Measurements from ENCODE around the gene ELAVL3. TPM values are rescaled to one million over a fixed set of nuclear protein-coding genes. Genes with fewer than 3 reads are reported as not detected.
"Not testable (repeated sequence)": the region's sequence is repeated elsewhere in the genome, so short reads cannot be mapped to it uniquely, and the experiment has no call there.

The ELAVL3 gene
- total RNA-seq, 4 donors from 2014 or later: not detected

DNA sequence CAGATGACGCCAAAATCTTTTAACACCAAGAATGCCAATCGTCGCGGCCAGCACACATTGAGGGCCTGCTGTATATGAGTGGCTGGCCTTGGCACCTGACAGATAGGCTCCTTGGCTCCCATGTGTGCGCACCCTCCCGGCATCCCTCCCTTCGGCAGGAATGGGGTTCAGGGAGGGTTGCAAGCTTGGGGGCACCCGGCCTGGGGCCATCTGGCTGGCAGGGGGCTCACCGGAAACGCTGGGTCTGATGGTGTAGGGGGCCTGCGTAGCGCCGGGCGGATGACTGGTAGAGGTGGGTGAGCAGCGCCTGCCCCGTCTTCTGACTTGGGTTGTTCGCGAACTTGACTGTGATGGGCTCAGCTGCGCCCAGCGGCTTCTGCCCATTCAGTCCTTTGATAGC lies 23.0 kb downstream of the ELAVL3 start:
- H3K36me3 ChIP-seq: no peaks in the 10 kb centered on the region
- peaks cover 0 to 3% (median 0%) of the 10 kb centered on the region in 3 donors for H3K4me1 ChIP-seq
- peaks cover 0 to 32% (median 0%) of the 10 kb centered on the region in 4 donors for H3K27me3 ChIP-seq
- H3K27ac ChIP-seq: no peak overlapping the region
- WGBS, 2 donors: 83 to 91% methylated on average over 4 to 6 of the region's 20 CpGs
- intact Hi-C loops (cut with DNase I): no loop called here
- DNase-seq: no peak
- no peak overlapping the region for H3K4me3 ChIP-seq
- TF ChIP-seq POLR2A (IDR thresholded peaks at IDR 0.05): no peak
- TF ChIP-seq, protein P1, sequence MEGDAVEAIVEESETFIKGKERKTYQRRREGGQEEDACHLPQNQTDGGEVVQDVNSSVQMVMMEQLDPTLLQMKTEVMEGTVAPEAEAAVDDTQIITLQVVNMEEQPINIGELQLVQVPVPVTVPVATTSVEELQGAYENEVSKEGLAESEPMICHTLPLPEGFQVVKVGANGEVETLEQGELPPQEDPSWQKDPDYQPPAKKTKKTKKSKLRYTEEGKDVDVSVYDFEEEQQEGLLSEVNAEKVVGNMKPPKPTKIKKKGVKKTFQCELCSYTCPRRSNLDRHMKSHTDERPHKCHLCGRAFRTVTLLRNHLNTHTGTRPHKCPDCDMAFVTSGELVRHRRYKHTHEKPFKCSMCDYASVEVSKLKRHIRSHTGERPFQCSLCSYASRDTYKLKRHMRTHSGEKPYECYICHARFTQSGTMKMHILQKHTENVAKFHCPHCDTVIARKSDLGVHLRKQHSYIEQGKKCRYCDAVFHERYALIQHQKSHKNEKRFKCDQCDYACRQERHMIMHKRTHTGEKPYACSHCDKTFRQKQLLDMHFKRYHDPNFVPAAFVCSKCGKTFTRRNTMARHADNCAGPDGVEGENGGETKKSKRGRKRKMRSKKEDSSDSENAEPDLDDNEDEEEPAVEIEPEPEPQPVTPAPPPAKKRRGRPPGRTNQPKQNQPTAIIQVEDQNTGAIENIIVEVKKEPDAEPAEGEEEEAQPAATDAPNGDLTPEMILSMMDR (IDR thresholded peaks at IDR 0.05): no peak
- H3K9me3 ChIP-seq: no peaks in the 10 kb centered on the region

DNA sequence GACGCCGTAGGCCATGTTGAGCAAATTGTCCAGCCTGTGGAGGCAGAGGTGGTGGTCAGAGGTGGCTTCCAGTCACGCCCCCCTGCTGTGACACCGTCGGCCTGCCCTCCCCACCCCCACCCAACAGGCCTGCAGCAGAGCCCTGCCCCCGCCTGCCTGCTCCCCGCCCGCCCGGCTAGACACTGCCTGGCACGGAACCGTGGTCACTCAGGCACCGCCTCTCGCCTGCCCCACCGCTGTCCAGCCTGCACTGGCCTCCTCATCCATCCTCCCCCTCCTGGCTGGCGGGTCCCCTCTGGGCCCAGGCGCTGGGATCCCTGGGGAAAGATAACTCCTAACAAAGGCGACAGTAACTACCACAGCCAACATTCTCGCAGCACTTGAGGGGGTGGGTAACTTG lies 23.7 kb downstream of the ELAVL3 start:
- Histone ChIP-seq H3K36me3 (no peaks in the 10 kb centered on the region), H3K27me3 (peaks cover 0 to 35% (median 0%) of the 10 kb centered on the region in 4 donors), H3K9me3 (no peaks in the 10 kb centered on the region), H3K27ac (no peak overlapping the region), H3K4me1 (peaks cover 0 to 3% (median 0%) of the 10 kb centered on the region in 3 donors), H3K4me3 (no peak overlapping the region)
- WGBS, 2 donors: 45% methylated on average over 6 of the region's 18 CpGs; no CpG with 5 or more reads in 1 of the 2 donors
- no peak for DNase-seq
- TF ChIP-seq, protein P1 (IDR thresholded peaks at IDR 0.05): no peak
- TF ChIP-seq POLR2A (IDR thresholded peaks at IDR 0.05): no peak
- intact Hi-C loops (cut with DNase I): no loop called here

DNA sequence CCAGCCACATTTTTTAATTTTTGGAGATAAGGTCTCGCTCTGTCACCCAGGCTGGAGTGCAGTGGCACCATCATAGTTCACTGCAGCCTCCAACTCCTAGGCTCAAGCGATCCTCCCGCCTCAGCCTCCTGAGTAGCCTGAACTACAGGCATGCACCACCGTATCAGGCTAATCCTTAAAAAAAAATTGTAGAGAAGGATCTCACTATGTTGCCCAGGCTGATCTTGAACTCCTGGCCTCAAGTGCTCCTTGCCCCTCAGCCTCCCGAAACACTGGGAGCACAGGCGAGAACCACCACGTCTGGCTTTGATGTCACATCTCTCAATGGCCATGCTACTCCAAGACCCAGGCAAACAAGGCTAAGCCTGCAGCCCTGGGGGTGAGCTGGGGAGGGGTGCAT lies 24.2 kb downstream of the ELAVL3 start:
- H3K4me3 ChIP-seq: no peak overlapping the region
- intact Hi-C loops (cut with DNase I): no loop called here
- TF ChIP-seq POLR2A (IDR thresholded peaks at IDR 0.05): no peak
- TF ChIP-seq, protein P1 (IDR thresholded peaks at IDR 0.05): no peak
- no peaks in the 10 kb centered on the region for H3K36me3 ChIP-seq
- H3K4me1 ChIP-seq: peaks cover 0 to 6% (median 2%) of the 10 kb centered on the region in 3 donors
- WGBS, 2 donors: 83 to 100% methylated on average over 3 to 4 of the region's 7 CpGs
- peaks cover 0 to 35% (median 0%) of the 10 kb centered on the region in 4 donors for H3K27me3 ChIP-seq
- no peak for DNase-seq
- no peak overlapping the region for H3K27ac ChIP-seq
- H3K9me3 ChIP-seq: no peaks in the 10 kb centered on the region

DNA sequence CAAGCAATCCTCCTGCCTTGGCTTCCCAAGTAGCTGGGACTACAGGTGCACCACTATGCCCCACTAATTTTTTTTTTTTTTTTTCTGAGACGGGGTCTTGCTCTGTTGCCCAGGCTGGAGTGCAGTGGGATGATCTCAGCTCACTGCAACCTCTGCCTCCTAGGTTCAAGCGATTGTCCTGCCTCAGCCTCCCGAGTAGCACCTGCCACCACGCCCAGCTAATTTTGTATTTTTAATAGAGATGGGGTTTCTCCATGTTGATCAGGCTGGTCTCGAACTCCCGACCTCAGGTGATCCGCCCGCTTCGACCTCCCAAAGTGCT lies 25.7 kb downstream of the ELAVL3 start:
- H3K36me3 ChIP-seq; H3K4me1 ChIP-seq; DNase-seq; intact Hi-C loops (cut with DNase I); H3K27ac ChIP-seq; H3K9me3 ChIP-seq; H3K4me3 ChIP-seq: not testable (repeated sequence)
- H3K27me3 ChIP-seq: peaks cover 0 to 30% (median 0%) of the 10 kb centered on the region in 4 donors
- 70 to 79% methylated on average over 8 to 9 of the region's 9 CpGs for WGBS, 2 donors

DNA sequence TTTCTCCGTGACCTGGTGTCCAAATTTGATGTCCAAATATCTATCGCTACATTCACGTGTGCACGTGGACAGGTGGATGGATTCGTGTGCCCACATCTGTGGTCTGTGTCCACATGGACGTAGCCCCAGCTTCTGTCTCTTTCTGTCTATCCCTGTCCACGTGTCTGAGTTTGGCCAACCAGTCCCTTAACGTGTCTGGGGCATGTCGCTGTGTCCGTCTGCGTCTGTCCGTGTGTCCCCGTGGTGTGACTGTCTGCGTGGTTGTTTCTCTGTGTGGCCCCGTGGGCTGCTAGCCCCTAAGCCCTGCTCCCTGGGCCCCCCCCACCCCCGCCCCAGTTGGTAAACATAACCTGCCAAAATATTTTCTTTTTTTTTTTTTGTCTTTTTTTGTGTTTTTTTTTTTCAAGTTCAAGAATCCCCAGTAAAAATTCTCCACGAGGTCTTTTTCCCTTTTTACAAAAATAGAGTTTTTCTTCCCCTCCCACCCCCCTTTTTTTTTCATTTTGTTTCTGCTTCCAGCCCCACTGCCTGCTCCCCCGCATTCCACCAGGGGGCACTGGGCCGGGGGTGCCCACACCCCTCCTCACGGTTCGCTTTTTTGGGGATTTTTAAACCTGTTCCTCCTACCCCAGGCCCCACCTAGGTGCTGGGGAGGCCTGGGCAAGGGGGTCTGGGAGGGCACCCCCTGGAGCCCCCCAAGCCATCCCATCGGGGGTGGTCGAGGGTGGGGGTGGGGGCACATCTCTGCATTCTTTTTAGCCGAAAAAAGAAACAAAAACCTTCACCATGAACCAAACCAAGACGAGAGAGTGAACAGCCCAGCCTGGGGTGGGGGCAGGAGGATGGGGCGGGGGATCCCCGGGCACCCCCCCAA lies 27.1 kb downstream of the ELAVL3 start:
- Histone ChIP-seq H3K27me3 (peaks cover 0 to 23% (median 0%) of the 10 kb centered on the region in 4 donors), H3K4me1 (peaks cover 0 to 9% (median 3%) of the 10 kb centered on the region in 3 donors), H3K4me3 (no peak overlapping the region), H3K36me3 (peaks cover 6 to 24% (median 10%) of the 10 kb centered on the region in 3 donors), H3K9me3 (no peaks in the 10 kb centered on the region), H3K27ac (no peak overlapping the region)
- no peak for DNase-seq
- intact Hi-C loops (cut with DNase I): no loop called here
- no peak for TF ChIP-seq POLR2A (IDR thresholded peaks at IDR 0.05)
- TF ChIP-seq, protein P1 (IDR thresholded peaks at IDR 0.05): peak in 1 of 6 experiments; percentile 14
- WGBS, 2 donors: 47 to 53% methylated on average over 21 of the region's 27 CpGs
